ENCODE results near the gene CCDC169.
"Not testable (repeated sequence)": the region's sequence is repeated elsewhere in the genome, so short reads cannot be mapped to it uniquely, and the experiment has no call there.

Gene CCDC169

GRCh38 chr13:36313047-36313969, 15.7 kb upstream of the CCDC169 start:
- DNase-seq, result no peak

GRCh38 chr13:36310417-36311108, 12.9 kb upstream of the CCDC169 start:
- DNase-seq, result no peak

- no peak for DNase-seq
Measured at GRCh38 chr13:36302289-36302688, 4.7 kb upstream of the CCDC169 start.

- not testable (repeated sequence) for DNase-seq
Measured at GRCh38 chr13:36299469-36299868, 1.9 kb upstream of the CCDC169 start.

- DNase-seq, result no peak
Measured at GRCh38 chr13:36298535-36299068, 988 bp upstream of the CCDC169 start.

GRCh38 chr13:36294096-36294495, 3.5 kb downstream of the CCDC169 start:
- no peak for DNase-seq

- no peak for DNase-seq
Measured at GRCh38 chr13:36293497-36293896, 4.1 kb downstream of the CCDC169 start.

GRCh38 chr13:36288794-36289391, 8.7 kb downstream of the CCDC169 start:
- DNase-seq, result no peak

- DNase-seq, result no peak
Measured at GRCh38 chr13:36286006-36286405, 11.6 kb downstream of the CCDC169 start.

GRCh38 chr13:36282821-36283432, 14.7 kb downstream of the CCDC169 start:
- DNase-seq, result peak; percentile 42

- DNase-seq, result peak; percentile 64
Measured at GRCh38 chr13:36275190-36276002, 22.2 kb downstream of the CCDC169 start.

GRCh38 chr13:36273431-36273830, 24.2 kb downstream of the CCDC169 start:
- no peak for DNase-seq

- DNase-seq, result no peak
Measured at GRCh38 chr13:36261976-36262375, 35.6 kb downstream of the CCDC169 start.

GRCh38 chr13:36261011-36261410, 36.6 kb downstream of the CCDC169 start:
- no peak for DNase-seq

GRCh38 chr13:36259361-36260137, 38.1 kb downstream of the CCDC169 start:
- DNase-seq, result no peak

GRCh38 chr13:36258831-36259230, 38.8 kb downstream of the CCDC169 start:
- DNase-seq, result no peak

GRCh38 chr13:36251526-36251925, 46.1 kb downstream of the CCDC169 start:
- DNase-seq, result no peak

GRCh38 chr13:36251017-36251416, 46.6 kb downstream of the CCDC169 start:
- DNase-seq, result no peak

- no peak for DNase-seq
Measured at GRCh38 chr13:36248700-36249099, 48.9 kb downstream of the CCDC169 start.

- DNase-seq, result no peak
Measured at GRCh38 chr13:36244990-36245389, 52.6 kb downstream of the CCDC169 start.

GRCh38 chr13:36244073-36244472, 53.5 kb downstream of the CCDC169 start:
- no peak for DNase-seq
